SK-N-MC (cell line): ENCODE data around the gene RGL1.

Source experiments
- EZH2 ChIP-seq: fragments of 200-600 bp; sonication (generic); IDR thresholded peaks from one replicate; pipeline ENCODE4 v1.6.1; 2017; ENCODE audit warnings: antibody characterized with exemption
- POLR2AphosphoS5 ChIP-seq: IDR thresholded peaks from 2 replicates; pipeline ENCODE4 v1.6.1; 2012; ENCODE audit warnings: mild to moderate bottlenecking, low read depth, low read length, borderline replicate concordance

DNA sequence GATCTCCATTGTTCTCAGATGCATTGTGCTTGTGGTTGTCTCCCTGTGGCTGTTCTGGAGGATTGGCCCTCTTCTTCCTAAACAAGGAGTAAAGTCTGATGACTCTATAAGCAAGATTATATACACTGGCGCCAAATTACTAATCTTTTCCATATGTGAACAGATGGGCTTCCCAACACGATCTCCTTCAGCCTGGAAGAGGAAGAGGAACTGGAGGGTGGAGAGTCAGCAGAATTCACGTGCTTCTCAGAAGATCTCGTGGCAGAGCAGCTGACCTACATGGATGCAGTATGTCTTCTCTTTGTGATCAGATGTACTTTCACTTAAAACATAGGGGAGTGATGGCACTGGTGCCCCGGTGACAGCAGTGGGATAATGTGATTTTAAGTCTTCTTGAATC lies 78.7 kb downstream of the RGL1 start:
- TF ChIP-seq POLR2AphosphoS5: no peak; the same call in 1 of the 2 replicates
- TF ChIP-seq EZH2: no peak
